ENCODE results near the gene ZNF282.

DNA sequence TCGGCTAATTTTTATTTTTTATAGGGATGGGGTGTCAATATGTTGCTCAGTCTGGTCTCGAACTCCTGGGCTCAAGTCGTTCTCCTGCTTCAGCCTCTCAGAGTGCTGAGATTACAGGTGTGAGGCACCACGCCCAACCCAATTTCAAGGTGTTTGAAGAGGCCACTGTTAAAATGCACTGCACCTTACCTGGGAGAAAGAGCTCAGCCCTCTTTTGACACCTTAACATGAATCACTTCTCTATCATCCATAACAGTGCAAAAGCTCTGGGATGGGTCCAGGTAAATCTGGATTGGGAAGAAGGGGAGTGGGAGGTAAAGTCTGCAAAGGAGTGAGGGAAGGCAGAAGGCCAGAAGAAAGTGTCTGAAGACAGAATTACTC is 557 bp upstream of the ZNF282 start:
- TF ChIP-seq EP300 (IDR thresholded peaks at IDR 0.05) = no peak
- TF ChIP-seq, protein P1, sequence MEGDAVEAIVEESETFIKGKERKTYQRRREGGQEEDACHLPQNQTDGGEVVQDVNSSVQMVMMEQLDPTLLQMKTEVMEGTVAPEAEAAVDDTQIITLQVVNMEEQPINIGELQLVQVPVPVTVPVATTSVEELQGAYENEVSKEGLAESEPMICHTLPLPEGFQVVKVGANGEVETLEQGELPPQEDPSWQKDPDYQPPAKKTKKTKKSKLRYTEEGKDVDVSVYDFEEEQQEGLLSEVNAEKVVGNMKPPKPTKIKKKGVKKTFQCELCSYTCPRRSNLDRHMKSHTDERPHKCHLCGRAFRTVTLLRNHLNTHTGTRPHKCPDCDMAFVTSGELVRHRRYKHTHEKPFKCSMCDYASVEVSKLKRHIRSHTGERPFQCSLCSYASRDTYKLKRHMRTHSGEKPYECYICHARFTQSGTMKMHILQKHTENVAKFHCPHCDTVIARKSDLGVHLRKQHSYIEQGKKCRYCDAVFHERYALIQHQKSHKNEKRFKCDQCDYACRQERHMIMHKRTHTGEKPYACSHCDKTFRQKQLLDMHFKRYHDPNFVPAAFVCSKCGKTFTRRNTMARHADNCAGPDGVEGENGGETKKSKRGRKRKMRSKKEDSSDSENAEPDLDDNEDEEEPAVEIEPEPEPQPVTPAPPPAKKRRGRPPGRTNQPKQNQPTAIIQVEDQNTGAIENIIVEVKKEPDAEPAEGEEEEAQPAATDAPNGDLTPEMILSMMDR (IDR thresholded peaks at IDR 0.05) = no peak

Data from tibial nerve (tissue), 4 donors.